Sigmoid colon (tissue), 7 donors: ENCODE results near the gene PROM2. TPM values are rescaled to one million over a fixed set of nuclear protein-coding genes. Genes with fewer than 3 reads are reported as not detected.
A peak's percentile ranks its signal among the peaks of the same experiment; 100 is the strongest.

ENCODE experiments used
- DNase-seq: peaks from one replicate; pipeline ENCODE4 v3.0.0-alpha.2; 2019
- H3K27ac ChIP-seq, 4 donors: fragments of 200-600 bp; sonication (generic); one replicate each; pipeline ENCODE4 v1.5.1; 2016 to 2019; ENCODE audit warnings: mild to moderate bottlenecking in 1 of 4
- H3K27me3 ChIP-seq, 3 donors: fragments of 200-600 bp; sonication (generic); one replicate each; pipeline ENCODE4 v1.5.1; 2019; ENCODE audit warnings: mild to moderate bottlenecking in 1 of 3
- H3K36me3 ChIP-seq, 4 donors: fragments of 200-600 bp; sonication (generic); one replicate each; pipeline ENCODE4 v1.5.1; 2016 to 2019
- H3K4me1 ChIP-seq, 4 donors: fragments of 200-600 bp; sonication (generic); one replicate each; pipeline ENCODE4 v1.5.1; 2017 to 2019
- H3K4me3 ChIP-seq, 4 donors: fragments of 200-600 bp; sonication (generic); one replicate each; pipeline ENCODE4 v1.5.1; 2017 to 2019; ENCODE audit warnings: mild to moderate bottlenecking in 2 of 4, moderate library complexity in 1 of 4
- H3K9me3 ChIP-seq, 4 donors: fragments of 200-600 bp in 3 of 4; sonication (generic) in 3 of 4; one replicate each; pipeline versions ENCODE4 v1.5.1 to v1.6.1; 2013 to 2019
- CTCF ChIP-seq, 4 experiments: fragments of 450-650 bp in 3 of 4; fragments of 200-600 bp in 1 of 4; IDR thresholded peaks; one replicate each; pipeline ENCODE4 v1.5.1; 2016 to 2019; ENCODE audit warnings: antibody characterized with exemption in 4 of 4, mild to moderate bottlenecking in 3 of 4, moderate library complexity in 2 of 4
- EP300 ChIP-seq, 4 donors: sonication (generic); formaldehyde crosslinking; IDR thresholded peaks; one replicate each; pipeline ENCODE4 v1.6.1; 2017; ENCODE audit warnings: antibody characterized with exemption in 4 of 4
- POLR2A ChIP-seq, 2 donors: fragments of 450-650 bp; IDR thresholded peaks; one replicate each; pipeline ENCODE4 v1.6.1; 2016; ENCODE audit warnings: antibody characterized with exemption in 2 of 2, mild to moderate bottlenecking in 2 of 2, moderate library complexity in 2 of 2
- POLR2AphosphoS5 ChIP-seq, 4 donors: sonication (generic); formaldehyde crosslinking; IDR thresholded peaks; one replicate each; pipeline ENCODE4 v1.6.1; 2017; ENCODE audit warnings: antibody characterized with exemption in 4 of 4
- WGBS, 2 donors: extraction: QIAGEN DNeasy Blood & Tissue Kit; methylation state at CpG; one replicate each; pipeline ENCODE4 v1.1.7; 2013; 5-methylcytosine and 5-hydroxymethylcytosine counted together
- intact Hi-C: fragments of 100-400 bp; cut with DNase I; formaldehyde crosslinking; loops from one replicate; pipeline ENCODE4 v1.15.1; 2023
- polyA plus RNA-seq, 3 donors: library from polyadenylated mRNA; stranded (reverse); fragments of 200-250 nt; gene quantifications; one replicate each; pipeline ENCODE4 v1.2.3, GENCODE V29; 2013
- total RNA-seq, 4 donors: library from RNA; depleted of rRNA; stranded (reverse); fragments of >200 nt; gene quantifications; one replicate each; pipeline ENCODE4 v1.1.0, GENCODE V29; 2016
- donor health status: healthy with polysubstance abuse.
- donor health status: Bipolar disorder and iron deficiency.
- donor health status: healthy.

The PROM2 gene
- total and polyA plus RNA-seq, 7 donors, result 1.1 to 24.9 (median 2.4) TPM

GRCh38 chr2:95314964-95315611 lies 40.8 kb downstream of the PROM2 start:
- DNase-seq, result no peak
- intact Hi-C loops, result loop anchor here (10.0 kb wide), 1 partner anchor 100 kb away; no protein-coding TSS in a partner anchor

DNA sequence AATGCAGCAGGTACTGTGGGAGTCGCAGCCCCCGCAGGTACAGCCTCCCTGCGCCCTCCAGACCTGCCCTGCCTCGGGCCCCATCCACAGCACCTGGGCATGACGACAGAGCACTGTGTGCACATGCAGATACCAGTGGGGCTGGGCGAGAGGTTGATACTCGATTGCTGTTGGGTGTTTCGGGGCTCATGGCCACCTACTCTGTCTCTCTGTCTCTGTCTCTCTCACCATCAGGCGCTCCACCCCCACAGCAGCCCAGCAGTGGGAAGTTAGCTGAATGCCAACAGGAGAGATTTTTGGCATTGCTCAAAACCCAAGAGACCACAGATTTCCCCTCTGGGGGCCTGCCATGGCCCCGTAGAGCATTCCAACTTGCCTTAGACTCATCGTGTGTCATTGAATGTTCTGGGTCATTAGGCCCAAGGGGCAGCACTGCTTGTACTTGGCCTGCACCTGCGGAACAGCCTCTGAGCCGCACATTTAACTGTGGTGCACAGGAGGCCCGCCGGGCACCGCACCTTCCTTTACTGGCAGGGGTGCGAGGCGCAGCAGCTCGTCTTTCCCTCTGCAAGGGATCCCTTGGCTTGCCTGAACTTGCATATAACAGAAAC lies 41.7 kb downstream of the PROM2 start:
- intact Hi-C loops, result loop anchor here (10.0 kb wide), 1 partner anchor 101 kb away; no protein-coding TSS in a partner anchor
- H3K4me1 ChIP-seq, result no peaks in the 10 kb centered on the region
- no peaks in the 10 kb centered on the region for H3K9me3 ChIP-seq
- TF ChIP-seq POLR2AphosphoS5 (IDR thresholded peaks at IDR 0.05), result no peak
- TF ChIP-seq CTCF (IDR thresholded peaks at IDR 0.05), result no peak
- TF ChIP-seq POLR2A (IDR thresholded peaks at IDR 0.05), result no peak
- TF ChIP-seq EP300 (IDR thresholded peaks at IDR 0.05), result no peak
- H3K27ac ChIP-seq, result no peak overlapping the region
- H3K27me3 ChIP-seq, result no peaks in the 10 kb centered on the region
- no peak overlapping the region for H3K4me3 ChIP-seq
- H3K36me3 ChIP-seq, result no peaks in the 10 kb centered on the region
- WGBS, 2 donors, result 88 to 89% methylated on average over 19 of the region's 19 CpGs
- DNase-seq, result no peak

More at GRCh38 chr2:95314964-95315611, 40.8 kb downstream of the PROM2 start:
- H3K27me3 ChIP-seq, result no peaks in the 10 kb centered on the region
- H3K4me3 ChIP-seq, result no peak overlapping the region
- no peak overlapping the region for H3K27ac ChIP-seq
- no peaks in the 10 kb centered on the region for H3K4me1 ChIP-seq
- WGBS, 2 donors, result 55 to 75% methylated on average over 16 of the region's 16 CpGs
- TF ChIP-seq CTCF (IDR thresholded peaks at IDR 0.05) (peak in 1 of 4 experiments; percentile 36), POLR2A (IDR thresholded peaks at IDR 0.05) (no peak)
- H3K9me3 ChIP-seq, result no peaks in the 10 kb centered on the region
- H3K36me3 ChIP-seq, result no peaks in the 10 kb centered on the region

GRCh38 chr2:95316466-95317122 lies 42.3 kb downstream of the PROM2 start:
- Histone ChIP-seq H3K4me3 (no peak overlapping the region), H3K9me3 (no peaks in the 10 kb centered on the region), H3K4me1 (no peaks in the 10 kb centered on the region), H3K36me3 (no peaks in the 10 kb centered on the region), H3K27me3 (no peaks in the 10 kb centered on the region), H3K27ac (no peak overlapping the region)
- TF ChIP-seq POLR2A (IDR thresholded peaks at IDR 0.05) (no peak), EP300 (IDR thresholded peaks at IDR 0.05) (no peak), CTCF (IDR thresholded peaks at IDR 0.05) (no peak), POLR2AphosphoS5 (IDR thresholded peaks at IDR 0.05) (no peak)
- no peak for DNase-seq
- intact Hi-C loops, result loop anchor here (10.0 kb wide), 1 partner anchor 102 kb away; no protein-coding TSS in a partner anchor
- WGBS, 2 donors, result 81 to 90% methylated on average over 8 of the region's 8 CpGs

GRCh38 chr2:95317123-95317500 lies 42.9 kb downstream of the PROM2 start:
- Histone ChIP-seq H3K9me3 (no peaks in the 10 kb centered on the region), H3K27ac (no peak overlapping the region), H3K36me3 (no peaks in the 10 kb centered on the region), H3K4me3 (no peak overlapping the region), H3K27me3 (no peaks in the 10 kb centered on the region), H3K4me1 (no peaks in the 10 kb centered on the region)
- 78% methylated on average over 6 of the region's 6 CpGs for WGBS, 2 donors
- TF ChIP-seq POLR2A (IDR thresholded peaks at IDR 0.05) (no peak), EP300 (IDR thresholded peaks at IDR 0.05) (no peak), CTCF (IDR thresholded peaks at IDR 0.05) (no peak), POLR2AphosphoS5 (IDR thresholded peaks at IDR 0.05) (no peak)
- no peak for DNase-seq
- intact Hi-C loops, result loop anchor here (10.0 kb wide), 1 partner anchor 102 kb away; no protein-coding TSS in a partner anchor
